Keratinocyte (primary cell): ENCODE data around the gene PHACTR1. TPM values are rescaled to one million over a fixed set of nuclear protein-coding genes. Genes with fewer than 3 reads are reported as not detected.
A peak's percentile ranks its signal among the peaks of the same experiment; 100 is the strongest.
"Not testable (repeated sequence)": the region's sequence is repeated elsewhere in the genome, so short reads cannot be mapped to it uniquely, and the experiment has no call there.

Experiments
- DNase-seq: peaks from one replicate; pipeline ENCODE4 v3.0.0-alpha.2; 2011; ENCODE audit warnings: low read depth, missing footprints, low spot score
- FAIRE-seq: peaks from 2 replicates; lab custom pipeline; 2011; peaks lifted over from hg19 to GRCh38; lab: Jason Lieb, UNC
- H2AFZ ChIP-seq: 2 replicates; pipeline ENCODE4 v1.6.0; 2012; ENCODE audit warnings: low read length, control low read depth, inconsistent platforms; ENCODE audit not compliant: control insufficient read depth
- H3K27ac ChIP-seq: 2 replicates; pipeline ENCODE4 v1.5.1; 2011; ENCODE audit warnings: low read length; ENCODE audit not compliant: control insufficient read depth, insufficient read depth
- H3K27me3 ChIP-seq: 3 replicates; pipeline ENCODE4 v1.6.0; 2011; ENCODE audit warnings: low read length; ENCODE audit not compliant: control insufficient read depth, insufficient read depth; ENCODE audit errors: extremely low read depth
- H3K36me3 ChIP-seq, 2 experiments: 2 replicates in 1 of 2; 3 replicates in 1 of 2; pipeline ENCODE4 v1.5.1; 2011; ENCODE audit warnings: low read length in 2 of 2, mild to moderate bottlenecking in 1 of 2; ENCODE audit not compliant: control insufficient read depth in 2 of 2, insufficient read depth in 2 of 2; ENCODE audit errors: extremely low read depth in 1 of 2
- H3K4me1 ChIP-seq: 3 replicates; pipeline ENCODE4 v1.5.1; 2011; ENCODE audit warnings: low read length; ENCODE audit not compliant: control insufficient read depth, insufficient read depth; ENCODE audit errors: extremely low read depth
- H3K4me2 ChIP-seq: 3 replicates; pipeline ENCODE4 v1.6.0; 2011; ENCODE audit warnings: low read depth, low read length; ENCODE audit not compliant: control insufficient read depth, insufficient read depth; ENCODE audit errors: extremely low read depth
- H3K4me3 ChIP-seq, 3 experiments: fragments of 200-600 bp in 1 of 3; sonication (generic) in 1 of 3; 2 replicates in 2 of 3; 3 replicates in 1 of 3; pipeline ENCODE4 v1.5.1; 2011 to 2016; ENCODE audit warnings: low read length in 3 of 3, mild to moderate bottlenecking in 3 of 3, control low read depth in 2 of 3, inconsistent platforms in 1 of 3, low read depth in 1 of 3, mixed read lengths in 1 of 3, mixed run types in 1 of 3, moderate library complexity in 1 of 3; ENCODE audit not compliant: control insufficient read depth in 2 of 3, insufficient read depth in 2 of 3; ENCODE audit errors: extremely low read depth in 1 of 3
- H3K79me2 ChIP-seq: 2 replicates; pipeline ENCODE4 v1.6.0; 2012; ENCODE audit warnings: low read length; ENCODE audit not compliant: control insufficient read depth, insufficient read depth
- H3K9ac ChIP-seq: 3 replicates; pipeline ENCODE4 v1.6.0; 2011; ENCODE audit warnings: low read length; ENCODE audit not compliant: control insufficient read depth, insufficient read depth; ENCODE audit errors: extremely low read depth
- H3K9me1 ChIP-seq: 3 replicates; pipeline ENCODE4 v1.6.0; 2011; ENCODE audit warnings: low read length; ENCODE audit not compliant: control insufficient read depth, insufficient read depth; ENCODE audit errors: extremely low read depth
- H3K9me3 ChIP-seq: 2 replicates; pipeline ENCODE4 v1.5.1; 2012; ENCODE audit warnings: low read depth, low read length; ENCODE audit not compliant: control insufficient read depth
- H4K20me1 ChIP-seq: 3 replicates; pipeline ENCODE4 v1.6.0; 2011; ENCODE audit warnings: low read length; ENCODE audit not compliant: control insufficient read depth, insufficient read depth; ENCODE audit errors: extremely low read depth
- CTCF ChIP-seq, 3 experiments: IDR thresholded peaks in 1 of 3; conservative IDR thresholded peaks in 1 of 3; optimal IDR thresholded peaks in 1 of 3; 2 replicates in 2 of 3; 3 replicates in 1 of 3; pipeline versions ENCODE3 to v1.5.1; 2011; ENCODE audit warnings: low read length in 3 of 3, mild to moderate bottlenecking in 3 of 3, moderate library complexity in 2 of 3, control low read depth in 1 of 3, inconsistent platforms in 1 of 3; ENCODE audit not compliant: insufficient read depth in 2 of 3; ENCODE audit errors: extremely low read depth in 1 of 3
- EZH2 ChIP-seq: IDR thresholded peaks from one replicate; pipeline ENCODE4 v1.6.1; 2012; ENCODE audit warnings: inconsistent platforms, mild to moderate bottlenecking, low read length, moderate library complexity
- dilution Hi-C: fragments of 300-500 bp; cut with MboI; formaldehyde crosslinking; loops from one replicate; pipeline ENCODE4 v1.7.0; 2020; ENCODE audit warnings: low sequenced_read_pairs; ENCODE audit not compliant: extremely low pct_ligation_motif_present
- polyA plus RNA-seq, 5 experiments: library from polyadenylated mRNA; depleted of rRNA in 3 of 5; stranded (reverse) in 3 of 5; stranded (forward) in 1 of 5; unstranded in 1 of 5; fragments of >200 nt; gene quantifications; 1 replicate in 1 of 5; 2 replicates in 3 of 5; 3 replicates in 1 of 5; pipeline versions ENCODE4 v1.2.1 to v1.2.3, GENCODE V29; 2011 to 2012; ENCODE audit warnings: missing spikeins in 2 of 5, low read depth in 1 of 5, low replicate concordance in 1 of 5

PHACTR1 gene
- polyA plus RNA-seq, 1 donor (not counting 4 experiments of a cell fraction or from before 2014, with no cell fraction given), result 0.22 TPM

- TF ChIP-seq CTCF (optimal IDR thresholded peaks at IDR 0.05 in 1 of 3, IDR thresholded peaks at IDR 0.05 in 1 of 3, conservative IDR thresholded peaks at IDR 0.05 in 1 of 3; ENCODE audit: extremely low read depth in 1 of 3, insufficient read depth in 2 of 3, low read length in 3 of 3) (no peak), EZH2 (no peak)
- no peak overlapping the region for H3K9ac ChIP-seq
Observed at GRCh38 chr6:12761376-12762115, 45.0 kb downstream of the PHACTR1 start.

GRCh38 chr6:12762731-12763434 lies 46.3 kb downstream of the PHACTR1 start:
- H3K79me2 ChIP-seq, H3K9me3 ChIP-seq, dilution Hi-C loops, H2AFZ ChIP-seq, H3K9ac ChIP-seq, H3K27me3 ChIP-seq, H4K20me1 ChIP-seq, FAIRE-seq, H3K9me1 ChIP-seq, H3K4me3 ChIP-seq, H3K36me3 ChIP-seq, H3K4me1 ChIP-seq, H3K4me2 ChIP-seq, H3K27ac ChIP-seq: not testable (repeated sequence)
- DNase-seq, result peak; percentile 9

More at GRCh38 chr6:12761376-12762115, 45.0 kb downstream of the PHACTR1 start:
- Histone ChIP-seq H3K4me2 (no peak overlapping the region), H3K9me1 (no peaks in the 10 kb centered on the region), H3K4me1 (peaks cover 3% of the 10 kb centered on the region), H3K4me3 (no peak overlapping the region), H2AFZ (no peak overlapping the region), H3K27ac (no peak overlapping the region), H3K9me3 (no peaks in the 10 kb centered on the region), H3K36me3 (no peaks in the 10 kb centered on the region), H3K27me3 (no peaks in the 10 kb centered on the region), H3K79me2 (no peaks in the 10 kb centered on the region), H4K20me1 (no peaks in the 10 kb centered on the region)
- DNase-seq (no peak), FAIRE-seq (no peak)
- dilution Hi-C loops, result no loop called here
